GM19468 (cell line): ENCODE results near the gene TRIM16.
A peak's percentile ranks its signal among the peaks of the same experiment; 100 is the strongest.
"Not testable (repeated sequence)": the region's sequence is repeated elsewhere in the genome, so short reads cannot be mapped to it uniquely, and the experiment has no call there.

Experiments used
- ATAC-seq: cut with Tn5 transposase; IDR thresholded peaks from one replicate; pipeline ENCODE4 v1.9.1; 2021; ENCODE audit warnings: mild to moderate bottlenecking, moderate library complexity, moderate number of reproducible peaks; ENCODE audit not compliant: unreplicated experiment; ENCODE audit errors: extremely low read depth

Gene TRIM16

GRCh38 chr17:15683824-15684478 lies at the start of gene TRIM16:
Gene TRIM16, minus strand, starts transcription at chr17:15684311. Its CDS starts 32,702 bp downstream, at chr17:15651609.
- peak; percentile 59 for ATAC-seq

DNA sequence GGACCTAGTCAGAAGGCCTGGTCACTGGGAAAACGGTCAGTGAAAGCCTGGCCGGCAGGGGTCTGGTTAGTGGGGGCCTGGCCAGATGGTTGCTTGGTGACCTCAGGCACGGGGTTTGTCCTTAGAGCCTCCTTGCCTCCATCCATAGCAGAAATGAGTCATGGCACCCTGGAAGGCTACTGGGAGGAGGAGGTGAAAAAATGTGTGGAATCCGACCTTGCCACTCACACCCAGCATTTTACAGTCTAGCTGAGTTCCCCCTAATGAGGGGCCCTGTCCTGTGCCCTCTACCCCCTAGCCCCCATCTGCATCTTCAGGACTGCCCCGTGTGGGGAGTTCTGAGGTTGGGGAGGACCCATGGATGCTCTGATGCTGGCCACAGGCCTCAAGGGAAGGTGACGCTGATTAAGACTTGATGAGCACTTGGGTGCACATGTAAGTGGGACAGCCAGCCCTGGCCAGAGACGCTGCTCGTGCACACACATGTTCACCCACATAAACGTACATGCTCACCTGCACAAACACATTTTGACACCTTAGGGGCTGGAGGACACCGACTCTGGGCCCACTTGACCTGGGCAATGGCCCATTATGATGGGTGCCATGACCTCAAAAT lies 49.2 kb upstream of the TRIM16 start:
- not testable (repeated sequence) for ATAC-seq

DNA sequence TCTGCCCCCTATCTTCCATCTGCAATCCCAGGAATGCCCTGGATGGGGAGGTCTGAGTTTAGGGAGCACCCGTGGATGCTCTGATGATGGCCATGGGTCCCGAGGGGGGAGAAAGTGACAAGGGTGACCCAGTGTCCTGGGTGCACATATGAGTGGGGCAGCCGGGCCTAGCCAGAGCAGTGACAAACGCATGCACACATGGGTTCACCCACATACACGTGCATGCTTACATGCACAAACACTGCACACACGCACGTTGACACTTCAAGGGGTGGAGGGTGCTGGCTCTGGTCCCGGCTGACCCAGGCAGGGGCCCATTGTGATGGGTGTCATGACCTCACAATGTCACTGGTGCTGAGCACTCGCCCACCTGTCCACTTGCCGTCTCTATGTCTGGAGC lies 47.8 kb upstream of the TRIM16 start, which contains the start of gene TBC1D26:
TSS of gene TBC1D26 (plus strand) at position 384 of the 400 bp plus-strand sequence. CDS start 3,066 bp downstream, outside the sequence.
- ATAC-seq = not testable (repeated sequence)

- not testable (repeated sequence) for ATAC-seq
Observed at GRCh38 chr17:15730535-15730934, 46.4 kb upstream of the TRIM16 start.

- not testable (repeated sequence) for ATAC-seq
Observed at GRCh38 chr17:15716601-15717563, 32.8 kb upstream of the TRIM16 start.

DNA sequence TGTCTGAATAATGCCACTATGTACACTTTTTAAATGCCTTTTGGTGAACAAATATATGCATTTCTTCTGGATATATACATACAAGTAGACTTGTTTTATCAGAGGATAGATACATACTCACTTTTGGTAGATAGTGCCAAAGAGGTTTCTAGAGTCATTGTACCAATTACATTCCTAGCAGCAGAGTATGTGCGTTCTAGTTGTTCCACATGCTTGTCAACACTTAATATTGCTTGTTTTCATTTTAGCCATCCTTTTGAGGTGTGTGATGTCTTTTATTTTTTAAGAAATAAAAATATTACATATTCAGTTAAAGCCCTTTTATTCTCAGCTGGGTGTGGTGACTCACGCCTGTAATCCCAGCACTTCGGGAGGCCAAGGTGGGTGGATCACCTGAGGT lies 24.8 kb upstream of the TRIM16 start:
- not testable (repeated sequence) for ATAC-seq

DNA sequence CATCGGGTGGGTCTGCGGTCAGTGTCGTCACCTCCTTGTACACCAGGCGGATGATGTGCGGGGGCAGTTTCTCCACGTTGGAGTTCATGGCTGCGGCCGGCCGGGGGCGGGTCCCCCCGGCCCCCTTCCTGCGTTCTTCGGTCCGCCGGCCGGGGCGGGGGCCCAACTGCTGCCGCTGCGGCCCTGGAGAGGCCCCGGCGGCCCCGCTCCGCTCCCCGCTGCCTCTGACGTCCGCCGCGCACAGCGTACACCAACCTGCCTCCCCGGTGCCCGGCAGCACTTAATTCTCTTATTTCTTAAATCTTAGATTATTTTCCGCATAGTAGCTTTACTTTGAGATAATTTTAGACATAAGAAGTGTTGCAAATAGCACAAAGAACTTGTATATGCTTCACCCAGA lies 20.7 kb upstream of the TRIM16 start:
- not testable (repeated sequence) for ATAC-seq

- not testable (repeated sequence) for ATAC-seq
Observed at GRCh38 chr17:15704239-15704638, 20.1 kb upstream of the TRIM16 start.

- ATAC-seq = not testable (repeated sequence)
Observed at GRCh38 chr17:15699937-15700336, 15.8 kb upstream of the TRIM16 start.

DNA sequence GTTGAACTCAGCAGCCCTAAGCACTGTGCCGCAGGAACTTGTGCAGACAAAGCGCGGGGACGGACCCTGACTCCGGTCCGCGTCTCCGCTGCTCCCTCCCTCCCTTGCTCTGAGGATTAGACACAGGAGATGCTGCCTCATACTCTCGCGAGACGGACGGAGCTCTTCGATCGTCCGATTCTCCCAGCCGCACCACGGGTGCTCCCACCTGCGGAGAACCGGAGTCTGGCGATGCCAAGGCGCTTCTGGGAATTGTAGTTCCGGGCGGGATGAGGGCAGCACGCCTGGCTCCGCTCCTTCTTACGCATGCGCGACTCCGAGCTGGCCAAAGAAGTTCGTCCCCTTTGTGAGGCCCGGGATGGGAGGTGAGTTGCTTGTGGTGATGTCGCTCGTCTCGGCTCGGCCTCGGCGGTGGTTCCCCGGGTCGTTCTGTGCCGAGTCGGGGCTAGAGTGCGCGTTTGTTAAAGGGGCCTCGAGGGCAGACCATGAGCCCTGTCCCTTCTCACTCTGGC lies 15.4 kb upstream of the TRIM16 start, which contains the start of gene ZNF286A:
TSS of gene ZNF286A (plus strand) at position 340 of the 512 bp plus-strand sequence. CDS start 578 bp downstream, outside the sequence.
- ATAC-seq = peak; percentile 96

DNA sequence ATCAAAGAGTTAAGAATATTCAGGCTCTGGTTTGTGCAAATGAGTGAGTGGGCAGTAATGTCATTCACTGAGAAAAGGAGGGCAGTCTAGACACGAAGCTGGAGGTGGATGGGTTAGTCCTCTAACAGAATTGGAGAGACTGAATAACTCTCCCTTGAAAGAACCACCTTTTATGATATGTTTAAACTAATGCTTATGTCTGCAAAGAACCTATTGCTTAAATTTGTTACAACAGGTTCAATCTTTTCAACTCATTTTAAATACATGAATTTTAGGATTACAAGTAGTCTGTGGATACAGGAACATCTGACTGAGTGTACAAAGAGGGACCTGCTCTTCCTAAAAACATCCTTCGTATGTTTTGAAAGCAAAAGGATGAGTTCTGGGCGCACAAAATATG lies 14.9 kb upstream of the TRIM16 start:
- not testable (repeated sequence) for ATAC-seq

GRCh38 chr17:15687494-15687893 lies 3.4 kb upstream of the TRIM16 start:
- not testable (repeated sequence) for ATAC-seq

DNA sequence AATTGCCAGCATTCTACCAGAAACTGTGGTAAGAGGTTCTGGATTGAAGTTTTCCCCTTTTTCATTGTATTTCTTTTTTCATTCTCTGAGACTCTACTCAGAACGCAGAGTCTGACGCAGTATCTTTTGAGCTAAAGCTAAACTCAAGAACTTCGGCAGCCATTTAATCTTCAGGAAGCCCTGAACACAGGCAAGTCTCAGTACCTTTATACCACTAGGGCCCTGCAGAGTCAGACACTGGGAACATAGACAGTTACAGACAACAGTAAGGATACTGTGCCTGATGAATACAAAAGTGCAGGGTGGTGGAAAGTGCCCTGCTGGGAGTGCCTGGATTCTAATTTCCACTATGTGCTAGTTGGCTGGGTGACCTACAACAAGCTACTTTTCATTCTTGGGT lies 976 bp downstream of the TRIM16 start:
- ATAC-seq = not testable (repeated sequence)

DNA sequence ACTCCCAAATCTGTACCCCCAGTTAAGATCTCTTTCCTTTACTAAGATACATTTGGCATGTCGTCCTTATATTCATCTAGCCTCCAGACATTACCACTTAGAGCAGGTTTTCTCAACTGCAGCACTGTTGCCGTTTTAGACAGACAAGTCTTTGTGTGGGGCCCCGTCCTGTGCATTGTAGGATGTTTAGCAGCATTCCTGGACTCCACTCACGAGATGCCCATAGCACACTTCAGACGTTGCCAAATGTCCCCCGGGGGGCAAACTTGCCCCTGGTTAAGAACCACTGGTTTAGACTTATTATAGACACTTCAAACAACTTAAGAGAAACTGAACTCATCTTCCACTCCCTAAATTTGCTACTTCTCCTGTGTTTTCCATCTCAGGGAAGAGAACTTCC lies 8.1 kb downstream of the TRIM16 start:
- ATAC-seq = not testable (repeated sequence)

DNA sequence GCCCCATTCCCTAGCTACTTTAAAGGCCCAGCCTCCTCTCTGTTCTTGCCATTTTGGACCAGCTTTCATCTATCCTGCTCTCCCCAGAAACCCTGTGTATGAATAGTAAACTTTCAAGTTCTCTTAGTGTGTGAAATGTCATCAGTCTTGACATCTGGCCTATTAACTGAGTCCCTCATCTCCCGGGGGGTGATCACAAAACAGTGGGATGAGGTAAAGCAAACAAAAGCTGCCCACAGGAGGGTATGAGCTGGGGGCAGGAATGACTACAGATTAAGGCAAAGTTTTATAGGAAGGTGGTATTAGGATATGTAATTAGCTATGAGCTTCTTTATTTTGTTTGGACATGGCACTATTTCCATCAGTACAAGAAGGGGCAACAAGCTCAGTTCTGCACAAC lies 9.5 kb downstream of the TRIM16 start:
- not testable (repeated sequence) for ATAC-seq

GRCh38 chr17:15669526-15669925 lies 14.6 kb downstream of the TRIM16 start:
- not testable (repeated sequence) for ATAC-seq

DNA sequence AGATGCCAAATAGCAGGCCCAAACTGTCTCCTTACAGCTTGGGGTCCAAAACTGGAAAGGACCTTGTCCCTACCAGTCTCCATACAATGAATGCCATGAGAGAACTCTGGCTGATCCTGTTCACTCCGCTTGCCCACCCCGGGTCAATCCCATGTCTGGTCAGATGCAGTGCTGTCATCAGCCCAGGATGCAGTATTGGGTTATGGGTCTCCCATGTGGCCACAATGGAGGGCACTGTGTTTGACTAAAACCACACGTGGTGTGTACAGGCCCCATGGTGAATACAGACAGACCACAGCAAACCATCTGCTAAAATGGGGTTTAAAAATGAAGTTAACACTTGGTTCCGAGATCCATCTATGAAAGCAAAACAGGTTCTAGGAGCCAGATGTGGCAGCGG lies 20.4 kb downstream of the TRIM16 start:
- no peak for ATAC-seq

GRCh38 chr17:15663176-15663575 lies 20.9 kb downstream of the TRIM16 start:
- ATAC-seq = no peak

DNA sequence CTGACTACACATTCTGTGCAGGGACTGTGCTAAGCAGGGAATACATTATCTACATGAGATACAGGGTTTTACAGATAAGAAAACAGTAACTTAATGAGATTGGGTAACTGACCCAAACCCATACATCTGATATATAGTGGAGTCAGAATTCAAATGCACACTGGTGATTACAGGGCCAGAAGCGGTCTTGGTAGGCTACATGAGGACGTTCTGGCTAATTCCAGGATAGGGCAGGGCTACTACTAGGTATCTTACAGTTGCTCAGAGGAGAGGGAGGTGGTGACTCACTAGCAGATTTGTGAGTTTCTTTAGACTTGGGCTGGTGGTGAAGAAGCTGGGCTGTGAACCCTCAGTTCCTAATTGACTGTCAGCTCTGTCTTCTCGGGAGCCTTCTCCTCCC lies 21.4 kb downstream of the TRIM16 start:
- ATAC-seq = no peak

GRCh38 chr17:15660077-15660476 lies 24.0 kb downstream of the TRIM16 start:
- no peak for ATAC-seq
